Tibial nerve (tissue), 4 donors: ENCODE measurements around the gene ATF7.

Experiments used
- EP300 ChIP-seq, 2 donors: sonication (generic); formaldehyde crosslinking; IDR thresholded peaks; one replicate each; pipeline ENCODE4 v1.6.1; 2017; ENCODE audit warnings: antibody characterized with exemption in 2 of 2, mild to moderate bottlenecking in 1 of 2
- POLR2A ChIP-seq, 2 donors: fragments of 450-650 bp; IDR thresholded peaks; one replicate each; pipeline ENCODE4 v1.6.1; 2017; ENCODE audit warnings: antibody characterized with exemption in 2 of 2, mild to moderate bottlenecking in 2 of 2, moderate library complexity in 2 of 2
- TF ChIP-seq, protein P1 (sequence below), 5 experiments: fragments of 200-600 bp in 3 of 5; fragments of 450-650 bp in 2 of 5; sonication (generic) in 3 of 5; IDR thresholded peaks; one replicate each; pipeline ENCODE4 v1.5.1; 2016 to 2019; ENCODE audit warnings: antibody characterized with exemption in 5 of 5, mild to moderate bottlenecking in 3 of 5, moderate library complexity in 2 of 5

DNA sequence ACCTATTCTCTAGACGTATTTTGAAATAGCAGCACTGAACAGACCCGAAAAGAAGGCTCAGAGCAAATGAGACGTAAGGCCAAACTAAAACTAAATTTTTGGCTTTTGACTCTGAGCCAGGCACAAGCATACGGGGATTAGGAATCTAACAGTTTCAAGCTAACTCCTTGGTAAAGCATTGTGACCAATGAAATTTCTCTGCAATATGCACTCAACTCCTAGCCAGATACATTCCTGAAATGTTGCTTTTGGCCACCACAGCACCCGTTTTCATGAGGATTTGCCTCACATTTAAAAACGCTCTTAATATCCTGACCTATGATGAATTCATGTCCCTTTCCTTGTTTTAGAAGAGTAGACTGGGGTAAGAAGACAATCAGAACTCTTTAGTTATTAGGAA, 65.8 kb downstream of the ATF7 start:
- TF ChIP-seq EP300 (IDR thresholded peaks at IDR 0.05): peak in 1 of 2 donors; percentile 63
- TF ChIP-seq, protein P1, sequence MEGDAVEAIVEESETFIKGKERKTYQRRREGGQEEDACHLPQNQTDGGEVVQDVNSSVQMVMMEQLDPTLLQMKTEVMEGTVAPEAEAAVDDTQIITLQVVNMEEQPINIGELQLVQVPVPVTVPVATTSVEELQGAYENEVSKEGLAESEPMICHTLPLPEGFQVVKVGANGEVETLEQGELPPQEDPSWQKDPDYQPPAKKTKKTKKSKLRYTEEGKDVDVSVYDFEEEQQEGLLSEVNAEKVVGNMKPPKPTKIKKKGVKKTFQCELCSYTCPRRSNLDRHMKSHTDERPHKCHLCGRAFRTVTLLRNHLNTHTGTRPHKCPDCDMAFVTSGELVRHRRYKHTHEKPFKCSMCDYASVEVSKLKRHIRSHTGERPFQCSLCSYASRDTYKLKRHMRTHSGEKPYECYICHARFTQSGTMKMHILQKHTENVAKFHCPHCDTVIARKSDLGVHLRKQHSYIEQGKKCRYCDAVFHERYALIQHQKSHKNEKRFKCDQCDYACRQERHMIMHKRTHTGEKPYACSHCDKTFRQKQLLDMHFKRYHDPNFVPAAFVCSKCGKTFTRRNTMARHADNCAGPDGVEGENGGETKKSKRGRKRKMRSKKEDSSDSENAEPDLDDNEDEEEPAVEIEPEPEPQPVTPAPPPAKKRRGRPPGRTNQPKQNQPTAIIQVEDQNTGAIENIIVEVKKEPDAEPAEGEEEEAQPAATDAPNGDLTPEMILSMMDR (IDR thresholded peaks at IDR 0.05): no peak
- no peak for TF ChIP-seq POLR2A (IDR thresholded peaks at IDR 0.05)
